AG04449 (cell line): Measurements from ENCODE around the gene CPNE6.
"Not testable (repeated sequence)": the region's sequence is repeated elsewhere in the genome, so short reads cannot be mapped to it uniquely, and the experiment has no call there.

Experiments
- CTCF ChIA-PET: fragments of 350-600 bp; formaldehyde crosslinking; extraction: SDS; loops from one replicate; lab custom pipeline; 2021; ENCODE audit warnings: antibody characterized with exemption; lab: Yijun Ruan, JAX
- POLR2A ChIA-PET: fragments of 400-600, 350-600 bp; formaldehyde crosslinking; extraction: SDS; loops from one replicate; lab custom pipeline; 2020; ENCODE audit warnings: antibody characterized with exemption, inconsistent platforms; lab: Yijun Ruan, JAX
- DNase-seq: peaks from one replicate; pipeline ENCODE4 v3.0.0-alpha.2; 2010; ENCODE audit warnings: low read depth, low spot score
- H3K4me3 ChIP-seq: 2 replicates; pipeline ENCODE4 v1.5.1; 2011; ENCODE audit warnings: low read depth, mild to moderate bottlenecking, control low read depth, low read length
- TF ChIP-seq, protein P1 (sequence below): IDR thresholded peaks from one replicate; pipeline ENCODE4 v1.5.1; 2011; ENCODE audit warnings: mild to moderate bottlenecking, moderate library complexity, low read length, control low read depth, inconsistent platforms; ENCODE audit not compliant: insufficient read depth; ENCODE audit errors: missing control alignments

Gene CPNE6

DNA sequence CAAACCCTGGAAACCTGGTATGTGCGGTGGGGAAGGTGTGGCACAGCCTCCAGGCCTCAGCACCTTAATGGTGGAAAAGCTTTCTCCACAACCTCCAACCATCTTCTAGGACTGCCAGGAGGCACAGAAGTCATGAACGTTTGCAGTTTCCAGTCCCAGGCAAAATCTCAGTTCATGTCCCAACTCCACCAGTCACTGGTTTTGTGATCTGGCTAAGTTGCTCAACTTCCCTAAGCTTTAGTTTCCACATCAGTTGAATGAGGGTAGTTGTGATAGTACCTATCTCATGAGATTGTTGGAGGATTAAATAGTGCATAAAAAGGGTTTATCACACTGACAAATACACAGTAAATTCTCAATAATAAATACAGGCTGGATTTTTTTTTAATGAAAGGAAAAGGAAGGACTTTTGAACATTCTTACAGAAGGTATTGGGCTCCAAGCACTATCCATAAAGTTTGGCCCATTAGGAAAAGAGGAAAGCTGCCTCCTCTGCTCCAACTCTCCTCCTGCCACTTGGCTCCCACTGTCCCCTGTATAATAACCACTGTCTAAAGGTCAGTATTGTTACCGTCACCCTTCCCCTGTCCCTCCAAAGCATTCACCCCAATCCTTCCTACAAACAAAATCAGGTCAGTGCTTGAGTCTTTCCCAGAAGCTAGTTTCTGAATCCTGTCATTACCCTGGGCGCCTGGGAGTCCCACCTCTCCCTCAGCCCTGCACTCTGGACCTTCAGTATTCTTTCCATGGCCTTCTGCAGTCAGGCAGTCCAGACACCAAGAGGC, 29.0 kb downstream of the CPNE6 start:
- POLR2A ChIA-PET, result interaction anchor here (1.9 kb wide), 1 partner anchor 14 kb away, joined by 5 read pairs; the partner anchor contains the start of genes DCAF11 and NRL
- DNase-seq, result no peak
- H3K4me3 ChIP-seq, result no peak overlapping the region
- TF ChIP-seq, protein P1, sequence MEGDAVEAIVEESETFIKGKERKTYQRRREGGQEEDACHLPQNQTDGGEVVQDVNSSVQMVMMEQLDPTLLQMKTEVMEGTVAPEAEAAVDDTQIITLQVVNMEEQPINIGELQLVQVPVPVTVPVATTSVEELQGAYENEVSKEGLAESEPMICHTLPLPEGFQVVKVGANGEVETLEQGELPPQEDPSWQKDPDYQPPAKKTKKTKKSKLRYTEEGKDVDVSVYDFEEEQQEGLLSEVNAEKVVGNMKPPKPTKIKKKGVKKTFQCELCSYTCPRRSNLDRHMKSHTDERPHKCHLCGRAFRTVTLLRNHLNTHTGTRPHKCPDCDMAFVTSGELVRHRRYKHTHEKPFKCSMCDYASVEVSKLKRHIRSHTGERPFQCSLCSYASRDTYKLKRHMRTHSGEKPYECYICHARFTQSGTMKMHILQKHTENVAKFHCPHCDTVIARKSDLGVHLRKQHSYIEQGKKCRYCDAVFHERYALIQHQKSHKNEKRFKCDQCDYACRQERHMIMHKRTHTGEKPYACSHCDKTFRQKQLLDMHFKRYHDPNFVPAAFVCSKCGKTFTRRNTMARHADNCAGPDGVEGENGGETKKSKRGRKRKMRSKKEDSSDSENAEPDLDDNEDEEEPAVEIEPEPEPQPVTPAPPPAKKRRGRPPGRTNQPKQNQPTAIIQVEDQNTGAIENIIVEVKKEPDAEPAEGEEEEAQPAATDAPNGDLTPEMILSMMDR, result no peak
- CTCF ChIA-PET, result interaction anchor here (1.2 to 12.8 kb wide), 4 partner anchors 9 to 42 kb away, joined by 5 to 536 read pairs (median 12); no protein-coding TSS in a partner anchor

DNA sequence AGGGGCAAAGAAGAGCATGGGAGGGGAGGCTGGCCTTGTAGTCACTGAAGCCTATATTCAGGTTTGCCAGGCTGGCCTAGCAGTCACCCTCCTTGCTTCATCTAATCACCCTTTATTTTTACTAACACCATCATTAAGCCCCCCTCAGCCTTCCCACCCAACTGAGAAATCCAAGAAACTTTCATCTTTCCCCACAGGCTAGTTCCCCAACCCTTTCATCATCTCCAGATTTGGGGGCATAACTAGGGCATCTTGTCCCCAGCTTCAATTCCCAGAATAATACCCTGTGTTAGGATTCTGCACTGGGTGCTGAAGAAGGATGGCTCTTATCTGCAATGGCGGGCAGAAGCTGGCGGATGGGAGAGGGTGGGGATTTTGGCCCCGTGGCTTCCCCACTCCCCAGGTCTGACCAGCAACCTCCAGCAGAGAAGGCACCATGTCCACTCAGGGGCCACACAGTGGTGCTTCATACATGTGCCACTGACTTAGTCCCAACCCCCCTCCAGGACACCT, 29.7 kb downstream of the CPNE6 start:
- ChIA-PET POLR2A (interaction anchor here (1.9 kb wide), 1 partner anchor 13 kb away, joined by 5 read pairs; the partner anchor contains the start of genes DCAF11 and NRL), CTCF (interaction anchor here (1.7 to 1.9 kb wide), 2 partner anchors 10 to 42 kb away, joined by 5 to 11 read pairs; no protein-coding TSS in a partner anchor)
- DNase-seq, result no peak
- TF ChIP-seq, protein P1, result no peak
- H3K4me3 ChIP-seq, result no peak overlapping the region

DNA sequence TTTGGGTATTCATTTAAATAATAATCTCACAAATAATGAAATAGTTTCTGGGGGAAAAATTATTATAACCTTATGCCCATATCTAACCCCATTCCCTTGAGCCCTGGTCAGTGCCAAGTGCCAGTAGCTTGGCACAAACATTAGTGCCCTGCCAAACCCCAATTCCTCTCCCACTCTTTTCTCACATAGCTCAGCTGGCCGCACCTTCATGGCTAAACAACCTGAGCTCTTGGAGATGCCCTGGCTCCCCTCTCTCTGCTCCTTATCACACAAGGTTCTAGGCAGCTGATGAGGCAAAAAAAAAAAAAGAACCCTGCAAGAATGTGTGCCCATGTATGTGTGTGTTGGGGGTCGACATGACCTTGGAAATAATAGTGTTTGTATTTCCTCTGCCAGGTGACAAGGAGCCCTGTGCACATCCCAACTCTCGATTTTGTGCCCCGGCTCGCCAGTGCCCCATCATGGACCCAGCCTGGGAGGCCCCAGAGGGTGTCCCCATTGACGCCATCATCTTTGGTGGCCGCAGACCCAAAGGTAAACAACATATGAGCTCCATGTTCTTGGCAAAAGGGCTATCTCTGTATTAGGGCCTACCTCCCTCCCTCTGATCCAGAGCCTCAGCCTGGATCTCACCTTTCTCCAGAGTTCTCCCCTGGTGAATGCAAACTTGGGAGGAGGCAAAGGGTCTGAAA, 31.1 kb downstream of the CPNE6 start:
- no peak overlapping the region for H3K4me3 ChIP-seq
- POLR2A ChIA-PET, result interaction anchor here (0.7 to 3.0 kb wide), 4 partner anchors 8 to 33 kb away, joined by 3 to 15 read pairs (median 4); partner anchors contain the start of genes DCAF11, NRL and PCK2
- DNase-seq, result no peak
- TF ChIP-seq, protein P1, result no peak
- CTCF ChIA-PET, result interaction anchor here (0.9 to 1.5 kb wide), 6 partner anchors 8 to 195 kb away, joined by 3 to 10 read pairs (median 3); partner anchors contain the start of gene IRF9

DNA sequence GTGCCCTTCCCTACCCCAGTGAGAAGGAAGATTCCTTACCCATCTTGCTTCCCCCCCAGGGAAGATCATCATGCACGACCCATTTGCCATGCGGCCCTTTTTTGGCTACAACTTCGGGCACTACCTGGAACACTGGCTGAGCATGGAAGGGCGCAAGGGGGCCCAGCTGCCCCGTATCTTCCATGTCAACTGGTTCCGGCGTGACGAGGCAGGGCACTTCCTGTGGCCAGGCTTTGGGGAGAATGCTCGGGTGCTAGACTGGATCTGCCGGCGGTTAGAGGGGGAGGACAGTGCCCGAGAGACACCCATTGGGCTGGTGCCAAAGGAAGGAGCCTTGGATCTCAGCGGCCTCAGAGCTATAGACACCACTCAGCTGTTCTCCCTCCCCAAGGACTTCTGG, 32.1 kb downstream of the CPNE6 start:
- no peak overlapping the region for H3K4me3 ChIP-seq
- ChIA-PET CTCF (interaction anchor here (1.0 to 7.7 kb wide), 4 partner anchors 9 to 47 kb away, joined by 3 to 164 read pairs (median 8); partner anchors contain the start of gene PCK2), POLR2A (interaction anchor here (1.4 to 3.0 kb wide), 2 partner anchors 9 to 10 kb away, joined by 4 to 15 read pairs; partner anchors contain the start of genes DCAF11 and PCK2)
- TF ChIP-seq, protein P1, result no peak
- DNase-seq, result no peak

DNA sequence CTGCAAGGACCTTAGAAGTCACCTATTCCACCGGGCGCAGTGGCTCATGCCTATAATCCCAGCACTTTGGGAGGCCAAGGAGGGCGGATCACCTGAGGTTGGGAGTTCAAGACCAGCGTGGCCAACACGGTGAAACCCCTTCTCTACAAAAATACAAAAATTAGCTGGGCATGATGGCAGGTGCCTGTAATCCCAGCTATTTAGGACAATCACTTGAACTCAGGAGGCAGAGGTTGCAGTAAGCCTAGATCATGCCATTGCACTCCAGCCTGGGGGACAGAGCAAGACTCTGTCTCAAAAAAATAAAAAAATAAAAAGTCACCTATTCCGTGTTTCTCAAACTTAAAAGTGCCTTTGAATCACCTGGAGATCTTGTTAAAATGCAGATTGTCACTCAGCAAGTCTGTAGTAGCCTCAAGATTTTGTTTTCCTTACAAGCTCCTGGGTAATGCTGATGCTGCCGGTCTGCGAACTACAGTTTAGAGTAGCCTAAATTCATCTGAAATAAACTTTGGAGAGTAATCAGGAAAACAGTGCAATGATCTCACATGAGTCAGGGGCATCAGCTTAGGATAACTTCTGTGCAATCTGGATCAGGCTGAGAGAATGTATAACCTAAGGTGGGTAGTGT, 34.4 kb downstream of the CPNE6 start:
- not testable (repeated sequence) for DNase-seq, H3K4me3 ChIP-seq
- ChIA-PET CTCF (interaction anchor here (1.2 to 7.7 kb wide), 6 partner anchors 11 to 202 kb away, joined by 3 to 247 read pairs (median 15); partner anchors contain the start of genes CIDEB, IRF9 and PCK2), POLR2A (interaction anchor here (1.1 to 3.9 kb wide), 3 partner anchors 8 to 11 kb away, joined by 3 to 24 read pairs (median 8); partner anchors contain the start of genes DCAF11, NRL and PCK2)
